ENCODE measurements around the gene SIRPA.

SIRPA gene

DNA sequence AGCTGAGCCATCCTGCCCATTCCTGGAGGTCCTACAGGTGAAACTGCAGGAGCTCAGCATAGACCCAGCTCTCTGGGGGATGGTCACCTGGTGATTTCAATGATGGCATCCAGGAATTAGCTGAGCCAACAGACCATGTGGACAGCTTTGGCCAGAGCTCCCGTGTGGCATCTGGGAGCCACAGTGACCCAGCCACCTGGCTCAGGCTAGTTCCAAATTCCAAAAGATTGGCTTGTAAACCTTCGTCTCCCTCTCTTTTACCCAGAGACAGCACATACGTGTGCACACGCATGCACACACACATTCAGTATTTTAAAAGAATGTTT, 44.0 kb downstream of the SIRPA start:
- no peaks in the 10 kb centered on the region for H3K27me3 ChIP-seq
- TF ChIP-seq, protein P1, sequence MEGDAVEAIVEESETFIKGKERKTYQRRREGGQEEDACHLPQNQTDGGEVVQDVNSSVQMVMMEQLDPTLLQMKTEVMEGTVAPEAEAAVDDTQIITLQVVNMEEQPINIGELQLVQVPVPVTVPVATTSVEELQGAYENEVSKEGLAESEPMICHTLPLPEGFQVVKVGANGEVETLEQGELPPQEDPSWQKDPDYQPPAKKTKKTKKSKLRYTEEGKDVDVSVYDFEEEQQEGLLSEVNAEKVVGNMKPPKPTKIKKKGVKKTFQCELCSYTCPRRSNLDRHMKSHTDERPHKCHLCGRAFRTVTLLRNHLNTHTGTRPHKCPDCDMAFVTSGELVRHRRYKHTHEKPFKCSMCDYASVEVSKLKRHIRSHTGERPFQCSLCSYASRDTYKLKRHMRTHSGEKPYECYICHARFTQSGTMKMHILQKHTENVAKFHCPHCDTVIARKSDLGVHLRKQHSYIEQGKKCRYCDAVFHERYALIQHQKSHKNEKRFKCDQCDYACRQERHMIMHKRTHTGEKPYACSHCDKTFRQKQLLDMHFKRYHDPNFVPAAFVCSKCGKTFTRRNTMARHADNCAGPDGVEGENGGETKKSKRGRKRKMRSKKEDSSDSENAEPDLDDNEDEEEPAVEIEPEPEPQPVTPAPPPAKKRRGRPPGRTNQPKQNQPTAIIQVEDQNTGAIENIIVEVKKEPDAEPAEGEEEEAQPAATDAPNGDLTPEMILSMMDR (IDR thresholded peaks at IDR 0.05), result no peak
- no peaks in the 10 kb centered on the region for H3K9me3 ChIP-seq
- peaks cover 69% of the 10 kb centered on the region for H3K36me3 ChIP-seq
- peaks cover 41 to 47% of the 10 kb centered on the region in 2 experiments for H3K4me1 ChIP-seq (ENCODE audit: control insufficient read depth in 1 of 2, insufficient read depth in 1 of 2, low read depth in 1 of 2, low read length in 1 of 2)
- no peak overlapping the region for H3K4me3 ChIP-seq (ENCODE audit: low read depth in 1 of 2, low read length in 1 of 2)
- peak overlapping the region; percentile 61 for H3K27ac ChIP-seq

DNA sequence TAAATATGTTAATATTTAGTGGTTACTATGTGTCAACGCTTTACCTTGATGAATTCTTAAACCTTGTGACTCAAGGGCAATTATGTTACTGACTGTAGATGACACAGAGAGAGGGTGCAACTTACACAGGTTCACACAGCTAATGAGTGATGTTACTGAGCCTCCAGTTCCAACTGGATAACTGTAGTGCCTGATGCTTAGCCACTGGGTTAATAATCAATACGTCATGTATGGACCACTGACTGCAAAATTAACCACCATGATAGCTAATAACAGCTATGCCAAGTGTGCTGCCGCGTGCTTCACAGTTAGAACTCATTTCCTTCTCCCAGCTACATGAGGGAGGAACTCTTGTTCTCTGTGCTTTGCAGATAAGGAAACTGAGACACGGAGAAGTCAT, 45.4 kb downstream of the SIRPA start:
- H3K4me1 ChIP-seq (ENCODE audit: control insufficient read depth in 1 of 2, insufficient read depth in 1 of 2, low read depth in 1 of 2, low read length in 1 of 2), result peaks cover 54 to 55% of the 10 kb centered on the region in 2 experiments
- H3K27ac ChIP-seq, result peak overlapping the region; percentile 61
- no peaks in the 10 kb centered on the region for H3K9me3 ChIP-seq
- H3K36me3 ChIP-seq, result peaks cover 56% of the 10 kb centered on the region
- H3K4me3 ChIP-seq (ENCODE audit: low read depth in 1 of 2, low read length in 1 of 2), result no peak overlapping the region
- TF ChIP-seq, protein P1 (IDR thresholded peaks at IDR 0.05), result no peak
- H3K27me3 ChIP-seq, result no peaks in the 10 kb centered on the region

DNA sequence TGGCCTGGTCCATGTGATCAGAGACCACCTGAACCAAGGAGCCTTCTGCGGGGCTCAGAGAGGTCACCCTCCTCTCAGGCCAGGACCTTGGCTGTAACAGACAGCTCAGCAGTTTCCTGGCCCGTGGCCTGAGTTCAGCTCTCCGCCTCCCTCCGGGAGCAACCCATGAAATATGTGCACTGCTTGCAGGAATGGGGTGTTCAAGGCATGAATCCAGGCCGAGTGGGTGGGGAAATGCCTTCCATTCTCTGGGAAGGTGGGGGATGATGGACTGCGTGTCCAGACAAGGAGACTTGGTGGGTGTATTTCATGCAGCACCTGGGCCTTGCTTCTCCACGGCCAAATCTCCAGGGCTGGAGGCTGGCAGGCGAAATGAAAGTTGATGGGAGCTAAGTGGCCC, 46.0 kb downstream of the SIRPA start:
- peak overlapping the region; percentile 61 for H3K27ac ChIP-seq
- no peaks in the 10 kb centered on the region for H3K9me3 ChIP-seq
- peaks cover 49% of the 10 kb centered on the region for H3K36me3 ChIP-seq
- TF ChIP-seq, protein P1 (IDR thresholded peaks at IDR 0.05), result no peak
- H3K4me1 ChIP-seq (ENCODE audit: control insufficient read depth in 1 of 2, insufficient read depth in 1 of 2, low read depth in 1 of 2, low read length in 1 of 2), result peaks cover 61% of the 10 kb centered on the region in 2 experiments
- H3K27me3 ChIP-seq, result no peaks in the 10 kb centered on the region
- no peak overlapping the region for H3K4me3 ChIP-seq (ENCODE audit: low read depth in 1 of 2, low read length in 1 of 2)

DNA sequence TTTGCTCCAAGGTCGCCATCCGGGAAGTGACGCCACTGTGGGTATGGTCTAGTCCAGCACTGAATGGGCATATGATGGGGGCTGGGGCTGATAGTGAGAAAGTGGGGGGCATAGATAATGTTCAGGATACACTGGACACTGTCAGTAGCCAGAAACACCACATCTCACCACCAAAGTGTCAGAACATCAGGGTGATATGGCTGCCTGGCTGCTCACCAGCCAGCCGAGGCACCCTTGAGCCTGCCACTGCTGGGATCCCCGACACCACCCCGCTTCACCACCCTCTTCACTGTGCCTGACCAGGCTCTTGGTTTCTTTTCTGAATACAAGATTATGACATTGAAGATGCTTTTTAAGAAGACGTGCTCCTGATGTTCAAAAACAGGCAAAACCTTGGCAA, 46.9 kb downstream of the SIRPA start:
- H3K27ac ChIP-seq, result no peak overlapping the region
- peaks cover 69 to 70% of the 10 kb centered on the region in 2 experiments for H3K4me1 ChIP-seq (ENCODE audit: control insufficient read depth in 1 of 2, insufficient read depth in 1 of 2, low read depth in 1 of 2, low read length in 1 of 2)
- no peaks in the 10 kb centered on the region for H3K9me3 ChIP-seq
- H3K36me3 ChIP-seq, result peaks cover 41% of the 10 kb centered on the region
- TF ChIP-seq, protein P1 (IDR thresholded peaks at IDR 0.05), result no peak
- H3K4me3 ChIP-seq (ENCODE audit: low read depth in 1 of 2, low read length in 1 of 2), result no peak overlapping the region
- H3K27me3 ChIP-seq, result no peaks in the 10 kb centered on the region

DNA sequence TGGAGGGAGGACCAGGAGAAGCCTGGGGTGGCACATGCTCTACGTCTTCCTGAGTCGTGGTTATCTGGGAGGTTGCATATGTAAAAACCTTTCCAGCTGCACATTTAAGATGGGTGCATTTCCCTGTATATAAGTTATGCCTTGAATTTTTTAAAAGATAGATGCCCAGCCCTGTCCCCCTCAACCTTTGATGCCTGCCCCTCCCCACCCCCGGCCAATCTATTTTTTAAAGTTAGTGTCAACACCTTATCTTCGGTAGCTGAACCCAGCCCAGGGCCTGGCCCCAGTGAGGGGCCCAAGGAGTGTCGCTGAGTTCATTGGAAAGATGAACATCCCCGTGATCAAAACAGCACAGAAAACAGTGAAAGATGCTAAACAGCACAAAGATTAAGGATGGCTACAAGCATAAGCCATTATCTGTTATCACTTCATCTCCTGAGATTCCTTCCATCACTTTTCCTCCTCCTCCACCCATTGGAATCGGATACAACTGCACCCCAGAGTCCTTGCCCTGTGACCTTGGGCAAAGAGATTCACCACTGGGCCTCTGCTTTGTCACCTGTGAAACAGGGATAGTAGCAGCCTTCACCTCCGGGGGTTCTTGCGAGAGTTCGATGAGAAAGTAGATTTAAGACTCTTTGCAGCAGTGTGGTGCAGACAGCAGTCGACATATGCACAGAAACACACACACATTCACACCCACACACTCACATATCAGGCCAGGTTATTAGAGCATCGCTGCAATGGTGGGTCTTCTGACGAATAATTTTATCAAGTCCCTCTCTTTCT, 47.5 kb downstream of the SIRPA start:
- Histone ChIP-seq H3K4me3 (ENCODE audit: low read depth in 1 of 2, low read length in 1 of 2) (no peak overlapping the region), H3K36me3 (peaks cover 35% of the 10 kb centered on the region), H3K4me1 (ENCODE audit: control insufficient read depth in 1 of 2, insufficient read depth in 1 of 2, low read depth in 1 of 2, low read length in 1 of 2) (peaks cover 75 to 76% of the 10 kb centered on the region in 2 experiments), H3K27me3 (no peaks in the 10 kb centered on the region), H3K27ac (no peak overlapping the region), H3K9me3 (no peaks in the 10 kb centered on the region)
- TF ChIP-seq, protein P1 (IDR thresholded peaks at IDR 0.05), result no peak

All from neutrophil (primary cell).